ENCODE results near the gene ZNF215.

The ZNF215 gene

GRCh38 chr11:6911378-6911777 is 14.8 kb upstream of the ZNF215 start:
- Histone ChIP-seq H3K4me3 (replicated peaks; ENCODE audit: insufficient read depth, low read length) (no peak overlapping the region), H3K27me3 (ENCODE audit: insufficient read depth, poor library complexity, severe bottlenecking) (no peaks in the 10 kb centered on the region), H3K27ac (replicated peaks) (no peak overlapping the region)
- DNase-seq (ENCODE audit: low read depth in 1 of 2, low spot score in 1 of 2) = no peak
- TF ChIP-seq GABPA (IDR thresholded peaks at IDR 0.05; ENCODE audit: low read depth) (no peak), SPI1 (IDR thresholded peaks at IDR 0.05; ENCODE audit: borderline replicate concordance, low read depth) (no peak), CTCF (IDR thresholded peaks at IDR 0.05; ENCODE audit: insufficient read depth, low read length) (no peak), POLR2AphosphoS5 (IDR thresholded peaks at IDR 0.05; ENCODE audit: low read depth) (no peak)
- TF ChIP-seq, protein P1, sequence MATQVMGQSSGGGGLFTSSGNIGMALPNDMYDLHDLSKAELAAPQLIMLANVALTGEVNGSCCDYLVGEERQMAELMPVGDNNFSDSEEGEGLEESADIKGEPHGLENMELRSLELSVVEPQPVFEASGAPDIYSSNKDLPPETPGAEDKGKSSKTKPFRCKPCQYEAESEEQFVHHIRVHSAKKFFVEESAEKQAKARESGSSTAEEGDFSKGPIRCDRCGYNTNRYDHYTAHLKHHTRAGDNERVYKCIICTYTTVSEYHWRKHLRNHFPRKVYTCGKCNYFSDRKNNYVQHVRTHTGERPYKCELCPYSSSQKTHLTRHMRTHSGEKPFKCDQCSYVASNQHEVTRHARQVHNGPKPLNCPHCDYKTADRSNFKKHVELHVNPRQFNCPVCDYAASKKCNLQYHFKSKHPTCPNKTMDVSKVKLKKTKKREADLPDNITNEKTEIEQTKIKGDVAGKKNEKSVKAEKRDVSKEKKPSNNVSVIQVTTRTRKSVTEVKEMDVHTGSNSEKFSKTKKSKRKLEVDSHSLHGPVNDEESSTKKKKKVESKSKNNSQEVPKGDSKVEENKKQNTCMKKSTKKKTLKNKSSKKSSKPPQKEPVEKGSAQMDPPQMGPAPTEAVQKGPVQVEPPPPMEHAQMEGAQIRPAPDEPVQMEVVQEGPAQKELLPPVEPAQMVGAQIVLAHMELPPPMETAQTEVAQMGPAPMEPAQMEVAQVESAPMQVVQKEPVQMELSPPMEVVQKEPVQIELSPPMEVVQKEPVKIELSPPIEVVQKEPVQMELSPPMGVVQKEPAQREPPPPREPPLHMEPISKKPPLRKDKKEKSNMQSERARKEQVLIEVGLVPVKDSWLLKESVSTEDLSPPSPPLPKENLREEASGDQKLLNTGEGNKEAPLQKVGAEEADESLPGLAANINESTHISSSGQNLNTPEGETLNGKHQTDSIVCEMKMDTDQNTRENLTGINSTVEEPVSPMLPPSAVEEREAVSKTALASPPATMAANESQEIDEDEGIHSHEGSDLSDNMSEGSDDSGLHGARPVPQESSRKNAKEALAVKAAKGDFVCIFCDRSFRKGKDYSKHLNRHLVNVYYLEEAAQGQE (IDR thresholded peaks at IDR 0.05; ENCODE audit: insufficient replicate concordance, low read depth) = no peak

DNA sequence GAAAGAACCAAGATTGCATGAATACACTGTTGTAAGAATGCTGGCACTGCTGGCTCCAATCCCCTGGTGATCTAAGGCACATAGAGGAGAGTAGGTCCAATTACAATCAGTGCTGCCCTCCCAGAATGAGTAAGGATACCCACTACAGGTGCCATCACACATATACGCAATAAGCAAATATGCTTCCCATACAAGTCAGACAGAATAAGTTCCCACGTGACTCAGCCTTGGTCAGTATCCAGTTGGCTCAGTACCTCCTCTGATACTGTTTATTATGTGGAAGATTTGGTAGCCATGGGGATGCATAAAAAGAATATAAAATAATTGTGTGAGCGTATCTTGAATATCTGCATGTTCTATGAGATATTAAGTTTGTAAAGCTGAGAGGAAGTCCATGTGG is 14.3 kb upstream of the ZNF215 start:
- no peak for TF ChIP-seq POLR2AphosphoS5 (IDR thresholded peaks at IDR 0.05; ENCODE audit: low read depth)
- TF ChIP-seq GABPA (IDR thresholded peaks at IDR 0.05; ENCODE audit: low read depth) = no peak
- TF ChIP-seq SPI1 (IDR thresholded peaks at IDR 0.05; ENCODE audit: borderline replicate concordance, low read depth) = no peak
- TF ChIP-seq CTCF (IDR thresholded peaks at IDR 0.05; ENCODE audit: insufficient read depth, low read length) = no peak
- TF ChIP-seq, protein P1 (IDR thresholded peaks at IDR 0.05; ENCODE audit: insufficient replicate concordance, low read depth) = no peak
- Histone ChIP-seq H3K4me3 (replicated peaks; ENCODE audit: insufficient read depth, low read length) (no peak overlapping the region), H3K27me3 (ENCODE audit: insufficient read depth, poor library complexity, severe bottlenecking) (no peaks in the 10 kb centered on the region), H3K27ac (replicated peaks) (no peak overlapping the region)
- DNase-seq (ENCODE audit: low read depth in 1 of 2, low spot score in 1 of 2) = no peak

GRCh38 chr11:6919698-6920097 is 6.5 kb upstream of the ZNF215 start:
- Histone ChIP-seq H3K27me3 (ENCODE audit: insufficient read depth, poor library complexity, severe bottlenecking) (no peaks in the 10 kb centered on the region), H3K4me3 (replicated peaks; ENCODE audit: insufficient read depth, low read length) (no peak overlapping the region), H3K27ac (replicated peaks) (no peak overlapping the region)
- TF ChIP-seq GABPA (IDR thresholded peaks at IDR 0.05; ENCODE audit: low read depth) = no peak
- TF ChIP-seq, protein P1 (IDR thresholded peaks at IDR 0.05; ENCODE audit: insufficient replicate concordance, low read depth) = no peak
- TF ChIP-seq POLR2AphosphoS5 (IDR thresholded peaks at IDR 0.05; ENCODE audit: low read depth) = no peak
- no peak for TF ChIP-seq SPI1 (IDR thresholded peaks at IDR 0.05; ENCODE audit: borderline replicate concordance, low read depth)
- no peak for TF ChIP-seq CTCF (IDR thresholded peaks at IDR 0.05; ENCODE audit: insufficient read depth, low read length)
- no peak for DNase-seq (ENCODE audit: low read depth in 1 of 2, low spot score in 1 of 2)
